CD4-positive, alpha-beta T cell (primary cell): ENCODE data around the gene B4GAT1. TPM values are rescaled to one million over a fixed set of nuclear protein-coding genes. Genes with fewer than 3 reads are reported as not detected.

Experiments
- ATAC-seq: fragments of 200-7000 bp; cut with Tn5 transposase; one replicate; pipeline ENCODE4 v1.10.0; 2022; ENCODE audit warnings: mild to moderate bottlenecking; ENCODE audit not compliant: poor library complexity
- CTCF ChIA-PET: fragments of 350-600 bp; sonication (Branson Sonifier 250); formaldehyde crosslinking; loops from one replicate; lab custom pipeline; 2021; ENCODE audit warnings: antibody characterized with exemption, inconsistent platforms; lab: Charles Lee
- POLR2A ChIA-PET: fragments of 350-600 bp; sonication (Branson Sonifier 250); formaldehyde crosslinking; loops from one replicate; lab custom pipeline; 2021; ENCODE audit warnings: antibody characterized with exemption, inconsistent platforms; lab: Charles Lee
- DNase-seq, 14 experiments: peaks; one replicate each; pipeline ENCODE4 v3.0.0-alpha.2; 2013 to 2020; ENCODE audit warnings: mixed read lengths in 2 of 14
- H3K27ac ChIP-seq, 2 donors: one replicate each; pipeline versions ENCODE4 v1.5.1 to v1.7.0; 2013; ENCODE audit warnings: low read length in 2 of 2, low read depth in 1 of 2, mild to moderate bottlenecking in 1 of 2
- H3K27me3 ChIP-seq, 2 experiments: 1 replicate in 1 of 2; 2 replicates in 1 of 2; pipeline versions ENCODE4 v1.6.1 to v1.7.0; 2013; ENCODE audit warnings: low read length in 2 of 2, control low read depth in 1 of 2, mild to moderate bottlenecking in 1 of 2, moderate library complexity in 1 of 2; ENCODE audit not compliant: insufficient read depth in 2 of 2, control insufficient read depth in 1 of 2
- H3K36me3 ChIP-seq: one replicate; pipeline ENCODE4 v1.6.1; 2013; ENCODE audit warnings: low read length, control low read depth; ENCODE audit not compliant: insufficient read depth
- H3K4me1 ChIP-seq: one replicate; pipeline ENCODE4 v1.6.1; 2013; ENCODE audit warnings: low read length, control low read depth; ENCODE audit not compliant: insufficient read depth
- H3K4me3 ChIP-seq: one replicate; pipeline ENCODE4 v1.5.1; 2013; ENCODE audit warnings: mild to moderate bottlenecking, low read length, moderate library complexity
- H3K9me3 ChIP-seq, 2 experiments: 1 replicate in 1 of 2; 2 replicates in 1 of 2; pipeline versions ENCODE4 v1.6.1 to v1.7.0; 2013; ENCODE audit warnings: low read length in 2 of 2, mild to moderate bottlenecking in 2 of 2, control low read depth in 1 of 2, moderate library complexity in 1 of 2; ENCODE audit not compliant: control insufficient read depth in 1 of 2, insufficient read depth in 1 of 2
- H3K27ac Mint-ChIP-seq: one replicate; pipeline ENCODE4 v1.8.0; 2020; ENCODE audit warnings: mixed read lengths
- H3K27me3 Mint-ChIP-seq: one replicate; pipeline ENCODE4 v1.8.0; 2021; ENCODE audit warnings: mixed read lengths
- H3K36me3 Mint-ChIP-seq: one replicate; pipeline ENCODE4 v1.8.0; 2021; ENCODE audit warnings: low read depth, mixed read lengths
- H3K4me1 Mint-ChIP-seq: one replicate; pipeline ENCODE4 v1.8.0; 2021; ENCODE audit warnings: low read depth, mixed read lengths
- H3K4me3 Mint-ChIP-seq: one replicate; pipeline ENCODE4 v1.8.0; 2020; ENCODE audit warnings: mild to moderate bottlenecking, mixed read lengths
- H3K9me3 Mint-ChIP-seq: one replicate; pipeline ENCODE4 v1.8.0; 2020; ENCODE audit warnings: mixed read lengths
- CTCF ChIP-seq: fragments of 200-600 bp; IDR thresholded peaks from one replicate; pipeline ENCODE4 v1.8.0; 2022; ENCODE audit warnings: antibody characterized with exemption, mild to moderate bottlenecking
- intact Hi-C, 2 experiments: fragments of 100-400 bp; cut with DNase I in 1 of 2; cut with micrococcal nuclease in 1 of 2; formaldehyde crosslinking; loops; one replicate each; pipeline versions ENCODE4 v1.15.1 to v1.9.0; 2023 to 2025; cut with DNase I, micrococcal nuclease
- total RNA-seq, 174 experiments: library from RNA in 2 of 174; stranded (reverse) in 2 of 174; gene quantifications; one replicate each; pipeline ENCODE4 v1.2.3 and lab custom pipeline; 2021 to 2026

The B4GAT1 gene
- total RNA-seq, 2 experiments from 2014 or later: 1.9 to 2.0 TPM

DNA sequence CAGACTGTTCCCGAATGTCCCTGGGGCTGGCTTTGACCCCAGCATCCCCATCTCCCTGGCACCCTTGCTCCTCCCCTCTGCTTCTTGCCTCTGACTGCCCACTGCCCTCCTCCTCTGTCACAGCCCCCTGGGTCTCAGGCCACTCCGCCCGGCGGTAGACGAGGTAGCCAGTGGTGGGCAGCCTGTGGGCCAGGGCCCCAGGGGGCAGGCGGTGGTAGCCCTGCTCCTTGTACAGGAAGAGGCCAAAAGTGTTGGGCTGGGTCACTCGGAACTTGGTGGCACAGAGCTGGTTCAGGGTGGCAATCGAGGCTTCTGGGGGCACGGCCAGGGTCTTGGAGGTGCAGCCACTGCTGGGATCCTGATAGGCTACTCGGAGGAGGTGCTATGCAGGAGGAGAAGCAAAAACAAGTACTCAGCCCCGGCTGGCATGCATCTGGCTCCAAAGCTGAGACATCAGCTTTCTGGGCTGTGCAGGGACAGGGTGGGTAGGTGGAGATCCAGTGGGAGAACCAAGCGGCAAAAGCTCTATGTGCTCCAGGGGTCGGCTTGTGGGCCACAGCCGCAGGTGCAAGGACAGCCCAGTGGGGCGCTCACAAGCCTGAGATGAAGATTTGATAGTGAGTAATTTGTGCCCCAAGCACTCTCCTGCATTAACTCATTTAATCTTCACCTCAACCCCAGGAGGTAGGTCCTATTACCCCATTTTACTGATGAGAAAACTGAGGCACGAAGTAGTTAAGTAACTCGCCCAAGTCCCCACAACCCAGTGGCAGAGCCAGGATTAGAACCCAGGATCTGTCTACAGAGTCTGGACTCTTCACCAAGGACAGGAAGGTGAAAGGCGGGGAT, 14.8 kb downstream of the B4GAT1 start:
- peaks cover 45% of the 10 kb centered on the region for H3K4me1 ChIP-seq
- Mint-ChIP-seq H3K4me3 (no peak overlapping the region), H3K9me3 (no peaks in the 10 kb centered on the region), H3K36me3 (peaks cover 9% of the 10 kb centered on the region), H3K27ac (no peak overlapping the region), H3K27me3 (no peaks in the 10 kb centered on the region), H3K4me1 (peaks cover 31% of the 10 kb centered on the region)
- no peak for TF ChIP-seq CTCF
- DNase-seq (peak in 1 of 14 experiments; percentile 16), ATAC-seq (no peak)
- POLR2A ChIA-PET: no interaction called here
- no peaks in the 10 kb centered on the region for H3K9me3 ChIP-seq
- intact Hi-C loops: no loop called here
- H3K27ac ChIP-seq: no peak overlapping the region
- H3K27me3 ChIP-seq: no peaks in the 10 kb centered on the region
- H3K36me3 ChIP-seq: peaks cover 6% of the 10 kb centered on the region
- CTCF ChIA-PET: interaction anchor here (4.0 kb wide), 1 partner anchor 20 kb away, joined by 30 read pairs; no protein-coding TSS in a partner anchor
- H3K4me3 ChIP-seq: no peak overlapping the region

DNA sequence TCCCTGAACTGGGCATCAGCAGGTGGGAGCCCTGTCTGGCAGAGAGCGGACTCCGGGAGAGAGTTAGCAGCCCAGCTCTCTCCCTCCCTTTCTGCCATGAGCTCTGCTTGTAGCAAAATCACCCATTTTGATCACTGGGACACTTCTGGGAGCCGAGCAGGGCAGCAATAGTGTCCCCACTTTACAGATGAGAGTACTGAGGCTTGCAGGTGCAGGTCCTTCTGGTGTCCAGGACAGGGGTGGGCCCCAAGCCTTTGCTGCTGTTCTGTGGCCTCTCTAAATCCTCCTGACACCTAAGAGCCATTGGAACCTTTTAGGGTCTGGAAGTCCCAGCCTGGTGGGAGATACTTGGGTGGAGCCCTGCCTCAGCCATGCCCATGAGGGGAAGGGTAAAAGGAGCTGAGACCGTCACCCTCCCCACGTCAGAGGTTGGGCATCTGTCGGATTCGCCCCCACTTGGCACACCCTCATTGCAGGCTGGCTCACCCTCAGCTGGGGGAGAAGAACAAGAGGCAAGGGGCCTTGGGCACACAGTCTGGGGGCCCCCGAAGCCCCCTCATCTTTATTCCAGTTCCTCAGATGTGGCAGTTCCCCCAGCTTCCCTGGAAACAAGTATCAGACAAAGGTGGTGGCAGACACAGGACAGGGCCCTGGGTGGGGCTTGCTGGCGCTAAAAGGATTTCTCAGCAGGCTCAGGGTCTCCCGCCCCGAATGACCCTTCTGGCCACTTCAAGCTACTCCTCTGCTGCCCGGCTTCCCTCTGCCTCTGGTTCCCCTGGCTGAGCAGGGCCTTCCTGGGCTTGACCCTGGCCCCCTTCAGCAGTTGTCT, 15.7 kb downstream of the B4GAT1 start:
- no peaks in the 10 kb centered on the region for H3K27me3 Mint-ChIP-seq

More for the DNA sequence above, 15.7 kb downstream of the B4GAT1 start:
- Histone ChIP-seq H3K4me1 (peaks cover 46% of the 10 kb centered on the region), H3K4me3 (no peak overlapping the region), H3K27me3 (no peaks in the 10 kb centered on the region), H3K27ac (no peak overlapping the region), H3K36me3 (no peaks in the 10 kb centered on the region), H3K9me3 (no peaks in the 10 kb centered on the region)
- no peak for DNase-seq
- peaks cover 2% of the 10 kb centered on the region for H3K36me3 Mint-ChIP-seq
- TF ChIP-seq CTCF: no peak
- intact Hi-C loops: no loop called here
- POLR2A ChIA-PET: interaction anchor here (2.9 kb wide), 1 partner anchor 19 kb away, joined by 13 read pairs; no protein-coding TSS in a partner anchor
- H3K27ac Mint-ChIP-seq: no peak overlapping the region
- no peaks in the 10 kb centered on the region for H3K9me3 Mint-ChIP-seq
- CTCF ChIA-PET: interaction anchor here (4.0 kb wide), 1 partner anchor 20 kb away, joined by 30 read pairs; no protein-coding TSS in a partner anchor
- H3K4me1 Mint-ChIP-seq: peaks cover 29% of the 10 kb centered on the region
- no peak for ATAC-seq
- H3K4me3 Mint-ChIP-seq: no peak overlapping the region
